Peyer's patch (tissue), 4 donors: ENCODE measurements around the gene SDF4. TPM values are rescaled to one million over a fixed set of nuclear protein-coding genes. Genes with fewer than 3 reads are reported as not detected.

Experiments used
- DNase-seq, 3 donors: peaks; one replicate each; pipeline ENCODE4 v3.0.0-alpha.2; 2017 to 2019
- H3K27ac ChIP-seq, 4 donors: fragments of 200-600 bp; sonication (generic); one replicate each; pipeline ENCODE4 v1.5.1; 2016 to 2019
- H3K27me3 ChIP-seq, 2 donors: fragments of 200-600 bp; sonication (generic); one replicate each; pipeline ENCODE4 v1.5.1; 2019
- H3K36me3 ChIP-seq, 3 donors: fragments of 200-600 bp; sonication (generic); one replicate each; pipeline ENCODE4 v1.5.1; 2016 to 2019
- H3K4me1 ChIP-seq, 4 donors: fragments of 200-600 bp; sonication (generic); one replicate each; pipeline ENCODE4 v1.5.1; 2016 to 2019
- H3K4me3 ChIP-seq, 4 donors: fragments of 200-600 bp; sonication (generic); 1 replicate in 3 of 4; 2 replicates in 1 of 4; pipeline ENCODE4 v1.5.1; 2016 to 2019; ENCODE audit warnings: mild to moderate bottlenecking in 1 of 4
- H3K9me3 ChIP-seq, 4 donors: fragments of 200-600 bp; sonication (generic); one replicate each; pipeline ENCODE4 v1.5.1; 2016 to 2019; ENCODE audit warnings: mild to moderate bottlenecking in 1 of 4
- CTCF ChIP-seq, 6 experiments: fragments of 450-650 bp in 4 of 6; fragments of 200-600 bp in 2 of 6; sonication (generic) in 1 of 6; IDR thresholded peaks; one replicate each; pipeline ENCODE4 v1.5.1; 2017 to 2019; ENCODE audit warnings: antibody characterized with exemption in 6 of 6, mild to moderate bottlenecking in 3 of 6, moderate library complexity in 1 of 6
- POLR2A ChIP-seq, 2 donors: fragments of 450-650 bp; IDR thresholded peaks; one replicate each; pipeline ENCODE4 v1.5.1; 2017; ENCODE audit warnings: antibody characterized with exemption in 2 of 2, mild to moderate bottlenecking in 2 of 2, moderate library complexity in 2 of 2
- total RNA-seq, 4 donors: library from RNA; depleted of rRNA; stranded (reverse); fragments of >200 nt; gene quantifications; one replicate each; pipeline ENCODE4 v1.1.0, GENCODE V29; 2016

SDF4 gene
- total RNA-seq, 4 donors from 2014 or later = 88.3 to 280 (median 177) TPM

- Histone ChIP-seq H3K4me1 (peaks cover 0 to 8% (median 7%) of the 10 kb centered on the region in 4 donors), H3K4me3 (no peak overlapping the region), H3K9me3 (no peaks in the 10 kb centered on the region), H3K27me3 (no peaks in the 10 kb centered on the region), H3K27ac (no peak overlapping the region), H3K36me3 (peaks cover 0 to 77% (median 0%) of the 10 kb centered on the region in 3 donors)
- peak in 1 of 3 donors; percentile 70 for DNase-seq
- TF ChIP-seq POLR2A (IDR thresholded peaks at IDR 0.05) (no peak), CTCF (IDR thresholded peaks at IDR 0.05) (no peak)
Measured at GRCh38 chr1:1219341-1219740, 12.5 kb downstream of the SDF4 start.

DNA sequence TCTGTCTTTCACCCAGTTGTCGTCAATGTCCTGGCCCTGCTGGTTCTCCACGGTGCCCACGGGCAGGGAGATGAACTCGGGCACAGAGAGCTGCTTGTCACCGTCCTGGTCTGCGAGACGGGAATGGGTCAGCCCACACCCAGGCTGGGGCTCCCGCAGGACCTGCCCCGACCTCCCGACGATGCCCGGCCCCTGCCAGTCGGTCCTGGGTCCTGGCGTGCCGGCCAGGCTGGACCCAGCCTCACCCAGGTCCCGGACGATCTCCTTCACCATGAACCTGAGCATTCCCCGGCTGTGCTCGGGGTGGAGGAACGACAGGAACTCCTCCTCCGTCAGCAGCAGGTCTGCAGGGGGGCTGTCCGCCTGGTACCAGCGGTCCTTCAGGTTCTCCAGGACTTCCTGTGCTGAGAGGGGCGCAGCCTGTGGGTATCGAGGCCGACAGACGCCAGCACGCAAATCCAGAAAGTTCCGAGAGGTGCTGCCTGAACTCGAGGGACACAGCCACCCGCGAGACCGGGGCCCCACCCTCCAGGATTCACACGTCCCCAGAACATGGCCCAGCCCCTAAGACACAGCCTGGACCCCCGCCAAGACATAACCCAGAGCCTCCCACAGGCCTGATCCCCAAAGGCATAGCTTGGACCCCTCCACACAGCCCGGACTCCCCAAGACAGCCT, 13.1 kb downstream of the SDF4 start:
- Histone ChIP-seq H3K36me3 (peaks cover 0 to 71% (median 0%) of the 10 kb centered on the region in 3 donors), H3K4me3 (no peak overlapping the region), H3K27ac (no peak overlapping the region), H3K4me1 (peaks cover 0 to 15% (median 13%) of the 10 kb centered on the region in 4 donors), H3K9me3 (no peaks in the 10 kb centered on the region), H3K27me3 (no peaks in the 10 kb centered on the region)
- TF ChIP-seq POLR2A (IDR thresholded peaks at IDR 0.05) = no peak
- no peak for TF ChIP-seq CTCF (IDR thresholded peaks at IDR 0.05)
- DNase-seq = no peak

GRCh38 chr1:1217621-1218523, 13.9 kb downstream of the SDF4 start:
- no peaks in the 10 kb centered on the region for H3K9me3 ChIP-seq
- no peak for DNase-seq
- peaks cover 0 to 22% (median 18%) of the 10 kb centered on the region in 4 donors for H3K4me1 ChIP-seq
- H3K27me3 ChIP-seq = no peaks in the 10 kb centered on the region
- no peak for TF ChIP-seq POLR2A (IDR thresholded peaks at IDR 0.05)
- TF ChIP-seq CTCF (IDR thresholded peaks at IDR 0.05) = no peak
- peaks cover 0 to 63% (median 0%) of the 10 kb centered on the region in 3 donors for H3K36me3 ChIP-seq
- peak overlapping the region in 1 of 4 donors; percentile 25 for H3K27ac ChIP-seq
- H3K4me3 ChIP-seq = no peak overlapping the region

DNA sequence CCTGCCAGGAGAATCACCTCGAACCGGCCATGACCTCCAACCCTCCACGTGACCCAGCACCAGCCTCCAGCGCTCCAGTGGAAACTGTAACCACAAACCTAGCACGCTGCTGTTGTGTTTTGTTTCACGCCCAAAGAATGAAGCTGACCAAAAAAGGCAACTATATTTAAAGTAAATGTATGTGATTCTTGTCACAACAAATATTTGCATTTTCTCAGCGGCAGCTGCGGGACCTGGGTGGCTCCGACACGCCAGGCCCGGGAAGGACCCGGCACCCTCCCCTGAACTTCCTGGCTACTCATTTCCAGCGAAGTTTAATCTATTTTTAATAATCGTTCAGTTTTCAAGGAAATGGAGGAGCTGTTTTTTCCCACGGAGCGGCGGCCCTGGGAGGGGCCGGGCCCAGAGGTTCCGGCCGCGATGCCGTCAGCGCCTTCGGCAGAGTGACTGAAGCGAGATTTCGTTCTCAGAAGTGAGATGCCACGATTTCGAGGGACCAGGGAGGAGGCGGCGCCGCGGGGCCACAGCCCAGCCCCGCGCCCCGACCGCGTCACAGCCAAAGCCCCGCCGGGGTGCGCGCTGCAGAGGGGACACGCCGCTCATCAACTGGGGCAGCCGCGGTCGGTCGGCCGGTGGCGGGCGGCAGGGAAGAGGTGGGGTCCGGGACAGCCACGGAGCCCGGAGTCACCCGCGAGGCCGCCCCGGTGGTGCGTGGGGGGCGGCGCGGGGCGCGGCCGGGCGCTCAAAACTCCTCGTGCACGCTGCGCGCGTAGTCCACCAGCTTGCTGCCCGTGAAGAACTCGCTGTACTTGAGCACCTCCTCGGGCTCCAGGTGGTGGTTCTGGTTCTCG, 14.8 kb downstream of the SDF4 start:
- no peak overlapping the region for H3K4me3 ChIP-seq
- H3K9me3 ChIP-seq = no peaks in the 10 kb centered on the region
- peak overlapping the region in 1 of 4 donors; percentile 43 for H3K27ac ChIP-seq
- TF ChIP-seq CTCF (IDR thresholded peaks at IDR 0.05) = no peak
- no peak for TF ChIP-seq POLR2A (IDR thresholded peaks at IDR 0.05)
- peaks cover 0 to 54% (median 0%) of the 10 kb centered on the region in 3 donors for H3K36me3 ChIP-seq
- no peaks in the 10 kb centered on the region for H3K27me3 ChIP-seq
- H3K4me1 ChIP-seq = peaks cover 0 to 31% (median 18%) of the 10 kb centered on the region in 4 donors
- no peak for DNase-seq
